ENCODE data around the gene RAD9A.

GRCh38 chr11:67419325-67420049, 27.7 kb downstream of the RAD9A start:
- TF ChIP-seq POLR2A (IDR thresholded peaks at IDR 0.05) (no peak), EP300 (IDR thresholded peaks at IDR 0.05) (no peak)
- TF ChIP-seq, protein P1, sequence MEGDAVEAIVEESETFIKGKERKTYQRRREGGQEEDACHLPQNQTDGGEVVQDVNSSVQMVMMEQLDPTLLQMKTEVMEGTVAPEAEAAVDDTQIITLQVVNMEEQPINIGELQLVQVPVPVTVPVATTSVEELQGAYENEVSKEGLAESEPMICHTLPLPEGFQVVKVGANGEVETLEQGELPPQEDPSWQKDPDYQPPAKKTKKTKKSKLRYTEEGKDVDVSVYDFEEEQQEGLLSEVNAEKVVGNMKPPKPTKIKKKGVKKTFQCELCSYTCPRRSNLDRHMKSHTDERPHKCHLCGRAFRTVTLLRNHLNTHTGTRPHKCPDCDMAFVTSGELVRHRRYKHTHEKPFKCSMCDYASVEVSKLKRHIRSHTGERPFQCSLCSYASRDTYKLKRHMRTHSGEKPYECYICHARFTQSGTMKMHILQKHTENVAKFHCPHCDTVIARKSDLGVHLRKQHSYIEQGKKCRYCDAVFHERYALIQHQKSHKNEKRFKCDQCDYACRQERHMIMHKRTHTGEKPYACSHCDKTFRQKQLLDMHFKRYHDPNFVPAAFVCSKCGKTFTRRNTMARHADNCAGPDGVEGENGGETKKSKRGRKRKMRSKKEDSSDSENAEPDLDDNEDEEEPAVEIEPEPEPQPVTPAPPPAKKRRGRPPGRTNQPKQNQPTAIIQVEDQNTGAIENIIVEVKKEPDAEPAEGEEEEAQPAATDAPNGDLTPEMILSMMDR (IDR thresholded peaks at IDR 0.05), result no peak

Measured in ovary (tissue), 3 donors.